Germinal center (tissue), 1 donor: ENCODE measurements around the gene CPSF4.
A peak's percentile ranks its signal among the peaks of the same experiment; 100 is the strongest.

Source experiments
- DNase-seq: peaks from one replicate; pipeline ENCODE4 v3.0.0; 2012; ENCODE audit warnings: mixed read lengths, low spot score

Gene CPSF4

DNA sequence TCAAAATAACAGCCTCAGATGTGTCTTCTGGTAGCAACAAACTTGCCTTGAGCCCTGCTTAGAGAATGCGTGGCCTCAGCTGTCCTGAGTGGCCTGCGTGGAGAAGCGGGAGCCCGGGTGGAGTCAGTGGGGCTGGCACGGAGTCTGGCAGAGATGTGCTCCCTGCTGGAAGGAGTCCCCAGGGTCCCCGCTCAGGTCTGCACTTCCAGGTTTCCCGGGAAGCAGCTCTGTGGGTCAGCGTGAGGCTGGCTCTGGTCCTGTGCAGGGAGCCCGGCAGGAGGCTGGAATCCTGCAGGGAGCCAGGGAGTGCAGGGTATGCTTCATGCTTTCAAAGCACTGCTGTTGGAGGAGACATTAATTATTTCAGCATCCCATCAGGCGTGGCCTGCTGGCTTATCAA, 10.1 kb downstream of the CPSF4 start:
- no peak for DNase-seq

DNA sequence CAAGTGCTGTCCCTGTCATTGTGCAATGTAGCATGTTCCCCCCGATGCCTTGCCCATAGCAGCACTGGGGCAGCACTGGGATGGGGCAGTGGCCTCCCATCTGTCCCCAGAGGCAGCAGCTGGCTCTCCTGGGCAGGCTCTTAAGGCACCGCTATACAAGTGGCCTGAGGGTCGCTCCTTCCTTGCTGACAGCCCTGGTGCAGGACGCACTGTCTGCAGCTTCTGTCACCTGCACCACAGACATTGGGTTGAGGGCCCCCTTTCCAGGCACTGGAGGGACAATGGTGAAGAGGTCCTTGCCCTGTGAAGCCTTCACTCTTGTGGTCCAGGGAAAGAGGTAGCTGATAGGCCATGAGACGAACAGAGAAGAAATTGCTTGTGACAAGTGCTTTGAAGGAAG, 10.6 kb downstream of the CPSF4 start:
- no peak for DNase-seq

DNA sequence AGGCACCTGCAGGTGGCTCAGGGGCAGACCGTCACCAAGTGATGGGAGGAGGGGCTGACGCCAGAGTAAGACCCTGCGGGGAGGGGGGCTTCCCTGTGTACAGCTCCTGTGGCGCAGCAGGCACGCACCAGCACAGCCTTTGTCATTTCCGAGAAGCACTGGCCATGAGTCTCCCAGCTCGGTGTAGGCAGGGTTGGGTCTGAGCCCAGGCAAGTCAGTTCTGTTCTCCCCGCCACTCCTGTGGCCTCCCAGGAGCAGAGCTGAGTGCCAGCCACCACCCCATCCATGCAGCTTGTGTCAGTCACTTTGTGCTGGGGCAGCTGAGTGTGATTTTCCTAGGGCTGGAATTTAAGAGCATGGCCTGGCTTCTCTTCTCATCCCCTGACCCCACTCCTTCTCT, 13.2 kb downstream of the CPSF4 start:
- no peak for DNase-seq

DNA sequence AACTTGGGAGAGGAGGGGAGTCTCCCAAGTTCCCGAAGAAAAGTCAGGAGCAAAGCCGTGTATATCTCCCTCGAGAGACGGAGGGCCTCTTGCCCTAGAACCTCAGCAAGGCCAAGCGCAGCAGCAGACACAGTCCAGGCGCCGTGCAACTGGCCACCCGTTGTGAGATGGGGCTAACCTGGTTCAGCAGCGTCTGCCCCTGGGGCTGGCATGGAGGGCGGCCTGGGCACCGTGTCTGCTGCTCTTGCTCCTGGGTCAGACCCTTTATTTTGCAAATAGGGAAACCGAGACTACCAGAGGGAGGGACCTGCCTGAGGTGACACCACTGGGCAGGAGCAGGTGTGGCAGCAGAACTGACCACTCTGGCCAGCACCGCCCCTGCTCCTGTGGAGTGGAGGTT, 13.8 kb downstream of the CPSF4 start:
- DNase-seq: no peak

DNA sequence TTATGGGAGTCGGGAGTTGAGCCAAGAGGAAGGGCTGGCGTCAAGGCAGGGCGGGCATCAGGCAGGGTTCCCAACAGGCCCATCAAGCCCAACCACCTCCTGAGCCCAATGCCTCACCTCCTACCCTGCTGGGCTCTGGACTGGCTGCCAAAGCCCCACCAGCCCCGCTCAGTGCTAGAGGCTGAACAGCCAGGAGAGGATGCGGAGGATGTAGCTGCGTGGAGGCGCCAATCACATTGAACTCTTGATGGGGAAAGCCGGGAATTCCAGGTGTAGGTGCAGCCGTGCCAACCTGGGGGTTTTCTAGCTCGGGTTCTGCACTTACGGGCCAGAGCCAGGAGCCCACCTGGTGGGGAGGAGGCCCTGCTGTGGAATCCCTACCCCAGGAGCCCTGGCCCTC, 14.4 kb downstream of the CPSF4 start:
- no peak for DNase-seq

DNA sequence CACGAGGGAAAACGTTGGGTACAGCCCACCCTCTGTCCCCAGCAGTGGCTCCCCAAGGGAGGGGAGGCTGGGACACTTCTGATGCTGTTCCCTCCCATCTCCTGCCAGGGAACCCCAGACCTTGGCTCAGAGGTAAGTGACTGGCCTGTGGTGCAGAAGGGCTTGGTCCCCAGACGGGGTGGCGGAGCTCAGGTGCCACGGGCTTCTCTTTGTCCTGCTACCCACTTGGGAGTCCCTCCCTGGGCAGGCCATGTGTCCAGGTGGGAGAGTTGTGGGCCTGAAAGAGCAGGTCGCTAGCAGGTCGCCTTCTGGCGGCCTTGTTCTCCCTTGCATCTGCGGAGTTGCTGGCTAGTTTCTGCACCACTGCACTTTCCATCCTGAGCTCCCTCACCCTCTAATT, 17.1 kb downstream of the CPSF4 start:
- no peak for DNase-seq

DNA sequence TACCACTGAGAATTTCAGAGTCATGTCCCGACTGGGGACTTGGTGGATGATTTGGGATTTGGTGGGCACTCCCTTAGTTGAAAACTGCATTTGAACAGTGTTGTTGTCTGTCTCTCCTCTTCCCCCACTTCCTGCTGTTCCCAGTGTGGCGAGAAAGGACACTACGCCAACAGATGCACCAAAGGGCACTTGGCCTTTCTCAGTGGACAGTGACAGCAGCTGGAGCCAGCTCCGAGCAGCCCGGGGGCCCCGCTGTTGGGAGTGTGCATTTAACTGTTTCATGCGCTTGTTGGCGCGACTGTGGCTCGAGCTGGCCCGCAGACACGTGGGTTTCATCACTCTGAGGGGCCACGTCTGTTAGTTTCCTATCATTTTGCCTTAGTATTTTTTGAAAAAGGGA, 17.5 kb downstream of the CPSF4 start:
- no peak for DNase-seq

DNA sequence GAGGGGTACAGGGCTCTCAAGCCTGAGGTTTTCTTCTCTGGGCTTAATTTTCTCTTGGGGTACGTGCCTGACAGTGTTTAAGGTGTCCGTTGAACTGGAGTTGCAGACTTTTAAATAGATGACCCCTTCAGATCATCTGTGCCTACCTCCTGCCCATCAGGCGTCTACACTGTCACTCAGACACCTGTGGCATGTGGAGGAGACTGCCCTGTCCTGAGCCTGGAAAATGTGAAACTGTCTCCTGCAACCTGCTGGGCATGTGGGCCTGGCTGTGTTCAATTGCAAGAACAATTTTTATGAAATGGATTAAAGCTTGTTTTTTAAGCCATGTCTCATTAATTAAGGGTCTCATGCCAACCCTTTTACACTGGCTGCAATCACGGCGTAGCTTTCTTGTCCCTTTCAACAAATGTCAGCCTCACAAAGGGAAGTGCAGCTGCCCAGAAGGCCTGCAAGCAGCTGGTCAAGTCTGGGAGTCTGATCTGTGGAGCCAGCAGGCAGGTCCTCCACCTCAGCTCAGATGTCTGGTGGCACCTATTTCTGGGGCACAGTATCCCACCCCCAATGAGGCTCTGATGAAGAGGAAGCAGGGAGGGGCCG, 18.4 kb downstream of the CPSF4 start:
- DNase-seq: no peak

DNA sequence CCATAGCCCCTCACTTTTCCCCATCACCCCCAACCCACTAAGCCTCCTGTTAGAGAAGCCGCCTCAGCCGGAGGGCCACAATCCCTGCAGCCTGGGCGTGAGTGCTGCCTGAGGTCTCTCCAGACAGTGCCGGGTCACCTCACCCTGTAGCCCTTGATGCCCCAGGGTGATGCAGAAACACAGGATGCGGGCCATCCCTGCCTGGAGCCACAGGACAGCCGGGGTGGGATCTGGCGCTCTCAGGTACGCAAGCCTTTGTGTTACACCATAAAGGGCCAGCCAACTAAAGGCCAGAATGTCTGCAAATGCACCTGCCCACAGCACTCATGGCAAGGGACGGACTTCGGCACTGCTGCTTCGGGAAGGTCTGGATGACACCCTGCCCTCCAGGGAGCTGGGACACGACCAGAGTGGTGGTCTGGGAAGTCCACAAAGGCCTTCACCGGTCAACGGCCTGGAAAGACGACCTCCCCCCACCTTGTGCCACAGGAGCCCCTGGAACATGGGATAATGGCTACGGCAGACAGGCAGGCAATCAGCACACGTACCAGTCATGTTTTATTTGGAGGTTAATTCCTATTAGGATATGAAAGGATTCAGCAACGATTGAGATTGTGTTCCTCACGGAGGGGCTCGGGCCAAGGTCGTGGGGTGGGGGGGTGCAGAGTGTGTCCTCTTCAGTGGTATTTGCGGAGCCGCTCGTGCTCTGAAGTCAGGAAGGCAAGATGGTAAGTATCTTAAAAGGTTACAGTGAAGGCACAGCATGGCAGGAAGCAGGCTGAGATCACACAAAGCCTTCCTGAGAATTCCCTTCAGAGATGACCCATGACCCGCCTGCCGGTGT, 19.1 kb downstream of the CPSF4 start:
- no peak for DNase-seq

DNA sequence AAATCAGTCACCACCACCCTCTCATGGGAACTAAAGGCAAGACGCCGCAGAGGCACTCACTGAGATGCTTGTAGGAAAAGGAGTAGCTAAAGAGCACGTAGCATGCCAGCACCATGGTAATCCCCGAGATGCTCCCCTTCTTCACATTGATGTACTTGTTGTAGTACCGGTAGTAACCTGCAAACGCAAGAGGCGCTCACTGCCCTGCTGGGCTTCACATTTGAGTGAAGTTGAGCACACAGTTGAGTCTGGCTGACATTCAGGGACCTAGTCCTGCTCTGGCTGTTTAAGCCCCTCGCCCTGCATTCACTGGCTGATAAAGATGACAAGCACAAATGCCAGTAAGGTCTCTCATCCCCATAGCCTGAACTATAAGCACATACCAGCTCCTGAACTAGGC, 20.3 kb downstream of the CPSF4 start:
- no peak for DNase-seq

DNA sequence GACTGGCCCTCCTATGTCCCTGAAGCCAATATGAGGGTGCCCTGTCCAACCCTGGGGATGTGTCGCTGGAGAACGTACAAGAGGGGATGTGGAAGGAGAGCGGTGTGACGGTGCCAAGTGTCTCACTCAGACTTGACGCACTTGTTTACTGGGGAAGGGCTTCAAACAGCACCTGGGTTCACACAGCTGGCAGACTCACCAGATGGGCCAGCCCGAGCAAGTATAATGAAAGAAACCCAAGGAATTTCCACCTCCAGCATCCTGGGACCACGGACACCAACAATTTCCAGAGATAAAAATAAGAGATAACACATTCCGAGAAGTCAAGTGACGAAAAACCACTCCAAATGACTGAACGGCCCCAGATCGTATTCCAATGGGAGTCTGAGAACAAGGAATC, 21.9 kb downstream of the CPSF4 start:
- DNase-seq: no peak

DNA sequence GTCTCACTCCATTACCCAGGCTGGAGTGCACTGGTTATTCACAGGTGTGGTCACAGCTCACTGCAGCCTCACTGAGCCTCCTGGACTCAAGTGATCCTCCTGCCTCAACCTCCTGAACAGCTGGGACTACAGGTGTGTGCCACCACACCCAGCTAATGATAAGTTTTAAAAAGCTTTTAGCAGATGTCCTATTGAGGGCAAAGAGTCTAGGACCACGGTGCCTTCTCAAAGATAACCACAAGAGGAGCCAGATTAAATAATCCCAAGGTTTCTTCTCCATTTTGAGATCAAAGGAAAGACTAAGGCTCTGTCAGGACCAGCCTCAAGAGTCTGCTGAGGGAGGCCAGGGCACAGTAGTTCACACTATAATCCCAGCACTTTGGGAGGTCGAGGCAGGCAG, 22.5 kb downstream of the CPSF4 start:
- no peak for DNase-seq

DNA sequence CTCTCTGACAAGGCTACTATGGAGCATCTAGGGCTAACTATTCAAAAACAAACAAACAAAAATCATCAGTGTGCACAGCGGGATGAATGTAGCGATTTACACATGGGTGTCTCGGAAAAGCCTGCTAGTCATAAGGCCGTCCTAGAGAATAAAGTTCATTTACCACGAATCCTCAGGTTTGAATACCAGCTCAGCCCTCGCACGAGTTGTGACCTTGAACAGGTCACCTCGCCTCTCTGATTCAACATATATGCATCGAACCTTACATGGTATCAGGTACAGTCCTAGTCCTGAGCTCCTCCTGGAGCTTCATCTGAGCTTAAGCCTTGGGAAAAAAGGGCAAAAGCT, 26.7 kb downstream of the CPSF4 start:
- DNase-seq: no peak

DNA sequence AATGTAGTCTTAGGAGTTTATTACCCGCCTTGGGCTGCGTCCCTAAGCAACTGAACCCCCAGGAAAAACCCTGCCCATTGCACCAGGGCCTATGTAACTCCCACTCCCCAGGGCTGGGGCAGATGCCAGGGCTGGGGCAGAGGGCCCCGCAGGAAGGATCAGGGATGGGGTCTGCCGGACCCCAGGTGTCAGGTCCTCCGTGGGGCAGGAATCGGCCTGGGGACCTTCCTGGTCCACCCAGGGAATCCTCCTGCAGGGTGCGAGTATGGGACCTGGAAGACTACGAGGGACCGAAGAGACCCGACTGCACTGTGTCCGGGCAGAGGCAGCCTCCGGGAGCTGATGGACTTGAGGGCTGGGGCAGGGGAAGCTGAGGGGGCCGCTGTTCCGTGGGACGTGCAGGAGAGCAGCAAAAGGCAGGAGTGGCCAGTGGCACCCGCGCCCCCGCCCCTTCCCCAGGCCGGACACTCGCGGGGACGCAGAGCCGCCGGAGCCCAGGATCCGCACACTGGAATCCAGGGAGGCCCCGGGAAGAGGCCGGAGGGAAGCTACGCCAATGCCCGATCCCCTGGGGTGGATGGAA, 29.7 kb downstream of the CPSF4 start:
- no peak for DNase-seq

DNA sequence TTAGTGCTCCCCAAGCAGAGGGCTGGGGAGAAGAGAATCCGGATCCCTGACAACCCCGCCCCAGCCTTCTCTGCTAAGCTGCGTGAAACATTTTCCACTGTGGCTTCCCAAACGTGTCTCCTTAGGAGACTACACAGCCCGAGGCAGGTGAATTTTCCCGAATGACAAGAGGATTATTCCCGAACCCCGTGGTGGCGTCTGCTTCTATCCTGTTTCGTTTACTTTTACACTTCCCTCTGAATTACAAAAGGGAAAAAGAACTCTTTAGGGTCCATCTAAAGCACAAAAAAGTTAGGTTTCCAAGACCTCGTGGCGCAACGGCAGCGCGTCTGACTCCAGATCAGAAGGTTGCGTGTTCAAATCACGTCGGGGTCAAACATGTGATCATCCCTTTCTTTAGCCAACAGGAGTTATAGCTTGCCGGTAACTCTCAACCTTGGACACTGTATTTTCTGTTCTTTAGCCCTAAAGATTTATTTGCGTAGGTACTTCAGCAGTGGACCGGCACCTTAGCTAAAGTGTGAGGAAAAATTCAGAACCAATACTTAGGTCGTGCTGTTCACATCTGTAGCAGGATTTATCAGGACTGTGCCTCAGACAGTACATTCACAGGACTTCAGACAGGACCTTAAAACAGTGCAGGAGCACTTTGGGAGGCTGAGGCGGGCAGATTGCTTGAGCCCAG, 30.8 kb downstream of the CPSF4 start:
- DNase-seq: no peak

DNA sequence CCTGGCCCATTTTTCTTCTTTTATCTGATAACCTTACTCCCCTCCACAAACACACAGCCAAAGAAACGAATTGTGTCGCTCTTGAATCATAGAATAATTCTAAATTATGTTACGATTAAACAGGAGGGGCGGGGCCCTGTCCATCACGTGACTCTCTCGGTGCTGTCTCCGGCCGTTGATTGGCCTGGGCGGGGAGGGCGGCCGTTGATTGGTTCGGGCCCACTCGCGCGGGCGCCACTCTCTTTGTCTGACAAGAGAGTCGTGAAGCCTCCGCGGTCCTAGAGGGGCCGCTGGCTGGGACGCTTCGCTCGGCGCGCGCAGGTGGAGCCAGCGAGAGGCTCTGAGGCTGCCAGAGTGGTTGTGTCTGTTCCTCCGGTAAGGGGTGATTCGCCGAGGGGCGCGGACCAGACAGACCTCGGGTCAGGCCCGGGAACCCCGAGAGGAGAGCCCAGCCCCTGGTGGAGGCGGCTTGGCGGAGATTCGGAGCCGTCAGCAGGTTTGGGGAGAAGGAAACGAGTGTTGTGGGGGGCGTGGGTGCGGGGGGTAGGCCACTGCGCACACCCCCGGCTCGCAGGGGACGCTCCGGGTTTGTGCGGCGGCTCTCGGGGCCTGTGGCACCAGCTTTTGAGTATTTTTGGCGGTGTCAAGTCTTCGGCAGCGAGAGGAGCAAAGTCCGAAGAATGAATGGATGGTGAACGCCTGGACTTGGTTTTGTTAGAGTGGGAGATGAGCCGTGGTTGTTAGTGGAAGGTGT, 34.0 kb downstream of the CPSF4 start, which contains the start of gene ZNF789:
Gene ZNF789, plus strand, starts transcription at position 330 of the 754 bp plus-strand sequence. CDS start 3,567 bp downstream, outside the sequence.
- peak; percentile 100 for DNase-seq

DNA sequence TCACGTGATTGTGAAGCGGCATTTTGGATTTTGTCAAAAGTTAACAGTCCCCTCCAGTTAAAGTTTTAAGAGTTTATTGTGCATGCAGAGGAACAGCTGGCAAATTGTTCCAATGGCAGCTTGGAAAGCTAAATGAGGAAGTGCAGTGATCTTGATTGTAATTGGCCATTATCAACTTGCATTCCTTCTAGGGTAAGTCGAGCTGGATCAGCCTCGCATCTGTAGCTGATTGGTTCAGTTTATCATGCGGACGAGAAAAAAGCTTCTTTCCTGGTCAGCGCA, 34.5 kb downstream of the CPSF4 start:
- DNase-seq: peak; percentile 71

DNA sequence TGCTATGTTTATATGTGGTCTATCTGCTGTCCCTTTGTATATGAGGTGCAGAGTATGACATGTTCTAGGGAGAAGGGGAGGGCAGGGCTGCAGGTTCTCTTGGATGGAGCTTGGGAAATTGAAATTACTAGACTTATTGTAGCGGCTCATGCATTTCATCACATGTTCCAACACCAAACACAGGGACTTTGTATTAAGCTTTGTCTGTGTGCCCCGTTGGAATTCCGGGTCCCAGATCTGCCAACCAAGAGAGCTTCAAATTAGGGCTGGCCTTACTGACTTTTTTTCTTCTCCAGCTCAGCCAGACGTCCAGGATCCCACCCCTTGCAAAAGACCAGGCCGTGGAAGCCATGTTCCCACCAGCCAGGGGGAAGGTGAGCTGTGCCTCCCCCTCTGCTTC, 37.4 kb downstream of the CPSF4 start:
- no peak for DNase-seq

DNA sequence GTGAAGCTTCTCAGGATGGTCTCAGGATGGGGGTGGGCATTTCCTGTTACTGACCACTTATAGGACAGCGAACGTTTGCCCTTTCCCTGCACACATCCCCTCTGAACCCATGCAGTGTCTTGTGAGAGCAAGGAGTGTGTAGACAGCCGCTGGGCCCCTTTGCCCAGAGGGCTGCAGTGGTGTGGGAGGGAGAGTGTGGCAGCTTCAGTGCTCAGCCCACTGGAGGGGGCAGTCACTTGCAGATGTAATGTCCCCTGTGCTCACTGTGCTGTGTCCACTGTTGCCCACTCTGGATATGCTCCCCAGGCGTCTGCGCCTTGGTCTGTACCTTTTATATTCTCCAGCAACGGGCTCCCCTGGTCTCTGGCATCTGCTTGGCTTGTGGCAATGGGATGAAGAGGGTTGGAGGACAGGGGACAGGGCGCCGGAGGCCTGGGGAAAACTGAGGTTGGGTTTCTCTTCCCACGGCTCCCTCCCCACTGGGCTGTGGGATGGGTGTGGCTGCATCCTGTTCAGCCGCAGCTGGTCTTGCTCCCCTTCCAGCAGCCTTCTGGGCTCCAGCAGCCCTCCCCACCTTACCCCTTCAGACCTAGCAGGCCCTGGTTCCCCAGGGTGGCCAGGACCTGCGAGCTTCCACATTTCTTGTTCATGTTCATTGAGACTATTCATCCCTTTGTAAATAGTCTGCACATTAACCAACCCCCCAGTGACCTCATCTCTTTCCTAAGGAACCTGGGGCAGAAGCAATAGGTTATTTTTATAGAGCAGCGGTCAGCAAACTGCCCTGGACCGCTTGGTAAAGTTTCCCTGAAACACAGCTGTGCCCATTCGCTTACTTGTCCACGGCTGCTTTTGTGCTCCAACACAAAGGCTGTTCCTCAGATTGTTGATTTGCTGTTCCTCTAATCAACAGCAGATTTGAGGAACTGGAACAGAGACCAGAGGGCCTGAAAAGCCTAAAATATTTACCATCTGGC, 40.0 kb downstream of the CPSF4 start:
- no peak for DNase-seq

DNA sequence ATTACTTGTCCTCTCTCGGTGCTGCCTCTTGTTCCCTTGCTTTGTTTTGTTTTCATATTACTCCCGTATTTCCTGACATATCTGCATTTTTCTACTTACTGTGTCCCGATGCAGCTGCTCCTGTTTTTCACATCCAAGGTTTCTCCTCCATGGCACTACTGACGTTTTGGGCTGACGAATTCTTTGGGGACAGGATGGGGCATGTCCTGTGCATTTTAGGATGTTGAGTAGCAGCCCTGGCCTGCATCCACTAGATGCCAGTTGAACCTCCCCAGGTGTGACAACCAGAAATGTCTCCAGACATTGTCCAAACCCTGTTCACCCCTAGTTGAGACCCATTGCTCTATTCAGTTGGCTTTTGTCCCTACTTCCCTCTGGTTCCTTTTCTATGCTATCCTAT, 46.4 kb downstream of the CPSF4 start:
- no peak for DNase-seq

DNA sequence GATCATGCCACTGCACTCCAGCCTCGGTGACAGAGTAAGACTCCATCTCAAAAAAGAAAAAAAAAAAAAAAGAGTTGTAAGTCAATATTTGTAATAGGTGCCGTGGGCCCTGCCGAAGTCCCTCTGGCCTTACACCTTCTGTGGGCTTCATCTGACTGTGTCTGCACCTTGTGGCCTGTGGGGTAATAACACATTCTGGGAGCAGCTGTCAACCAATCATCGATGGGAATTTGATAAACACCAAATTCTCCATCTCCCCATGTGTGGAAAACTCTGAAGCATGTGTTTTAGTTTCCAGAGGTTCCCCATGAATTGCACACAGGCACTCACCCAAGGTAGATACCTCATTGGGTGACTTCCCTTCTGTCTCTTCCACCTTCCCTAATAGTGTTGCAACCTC, 50.5 kb downstream of the CPSF4 start:
- DNase-seq: no peak
